ENCODE data around the gene DNAH8. TPM values are rescaled to one million over a fixed set of nuclear protein-coding genes. Genes with fewer than 3 reads are reported as not detected.

DNAH8 gene
- total RNA-seq, 4 donors from 2014 or later = under 0.01 TPM; not detected in 3

- Histone ChIP-seq H3K36me3 (no peaks in the 10 kb centered on the region), H3K4me1 (no peaks in the 10 kb centered on the region), H3K27me3 (peaks cover 0 to 31% (median 0%) of the 10 kb centered on the region in 4 donors), H3K9me3 (no peaks in the 10 kb centered on the region), H3K4me3 (no peak overlapping the region), H3K27ac (replicated peaks in 1 of 4) (no peak overlapping the region)
- WGBS = 79% methylated on average over 12 of the region's 13 CpGs
- no peak for DNase-seq (ENCODE audit: extremely low spot score)
- TF ChIP-seq, protein P1, sequence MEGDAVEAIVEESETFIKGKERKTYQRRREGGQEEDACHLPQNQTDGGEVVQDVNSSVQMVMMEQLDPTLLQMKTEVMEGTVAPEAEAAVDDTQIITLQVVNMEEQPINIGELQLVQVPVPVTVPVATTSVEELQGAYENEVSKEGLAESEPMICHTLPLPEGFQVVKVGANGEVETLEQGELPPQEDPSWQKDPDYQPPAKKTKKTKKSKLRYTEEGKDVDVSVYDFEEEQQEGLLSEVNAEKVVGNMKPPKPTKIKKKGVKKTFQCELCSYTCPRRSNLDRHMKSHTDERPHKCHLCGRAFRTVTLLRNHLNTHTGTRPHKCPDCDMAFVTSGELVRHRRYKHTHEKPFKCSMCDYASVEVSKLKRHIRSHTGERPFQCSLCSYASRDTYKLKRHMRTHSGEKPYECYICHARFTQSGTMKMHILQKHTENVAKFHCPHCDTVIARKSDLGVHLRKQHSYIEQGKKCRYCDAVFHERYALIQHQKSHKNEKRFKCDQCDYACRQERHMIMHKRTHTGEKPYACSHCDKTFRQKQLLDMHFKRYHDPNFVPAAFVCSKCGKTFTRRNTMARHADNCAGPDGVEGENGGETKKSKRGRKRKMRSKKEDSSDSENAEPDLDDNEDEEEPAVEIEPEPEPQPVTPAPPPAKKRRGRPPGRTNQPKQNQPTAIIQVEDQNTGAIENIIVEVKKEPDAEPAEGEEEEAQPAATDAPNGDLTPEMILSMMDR (IDR thresholded peaks at IDR 0.05) = peak in 2 of 3 experiments; percentile 20 to 44
- no peak for TF ChIP-seq POLR2A (IDR thresholded peaks at IDR 0.05; ENCODE audit: low read depth)
- intact Hi-C loops (cut with DNase I) = no loop called here
Observed at GRCh38 chr6:39029156-39030011, 314.3 kb downstream of the DNAH8 start.

DNA sequence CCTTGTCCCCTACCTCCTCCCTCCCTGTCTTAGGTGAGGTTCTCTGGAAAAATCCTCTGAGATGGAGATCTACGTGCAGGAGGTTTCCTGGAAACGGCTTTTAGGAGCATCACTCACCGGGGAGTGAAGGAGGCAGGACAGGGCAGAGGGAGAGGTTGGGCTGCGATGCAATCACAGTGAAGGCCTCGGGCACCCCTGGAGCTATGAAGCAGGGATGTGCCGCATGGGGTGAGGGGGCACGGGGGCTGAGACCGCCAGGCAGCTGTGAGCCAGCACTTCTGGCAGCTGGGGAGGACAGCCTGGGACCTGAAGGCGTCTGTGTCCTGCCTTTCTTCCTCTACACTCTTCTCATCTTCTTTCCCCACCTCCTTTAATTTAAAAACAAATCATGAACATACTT, 320.6 kb downstream of the DNAH8 start:
- intact Hi-C loops (cut with DNase I) = no loop called here
- TF ChIP-seq EP300 (IDR thresholded peaks at IDR 0.05) (no peak), POLR2AphosphoS5 (IDR thresholded peaks at IDR 0.05) (no peak), POLR2A (IDR thresholded peaks at IDR 0.05; ENCODE audit: low read depth) (no peak)
- TF ChIP-seq, protein P1 (IDR thresholded peaks at IDR 0.05) = no peak
- Histone ChIP-seq H3K27me3 (peaks cover 0 to 67% (median 3%) of the 10 kb centered on the region in 4 donors), H3K4me1 (no peaks in the 10 kb centered on the region), H3K4me3 (no peak overlapping the region), H3K9me3 (no peaks in the 10 kb centered on the region), H3K27ac (replicated peaks in 1 of 4) (no peak overlapping the region), H3K36me3 (no peaks in the 10 kb centered on the region)
- DNase-seq (ENCODE audit: extremely low spot score) = no peak
- WGBS = 45% methylated on average over 9 of the region's 9 CpGs

DNA sequence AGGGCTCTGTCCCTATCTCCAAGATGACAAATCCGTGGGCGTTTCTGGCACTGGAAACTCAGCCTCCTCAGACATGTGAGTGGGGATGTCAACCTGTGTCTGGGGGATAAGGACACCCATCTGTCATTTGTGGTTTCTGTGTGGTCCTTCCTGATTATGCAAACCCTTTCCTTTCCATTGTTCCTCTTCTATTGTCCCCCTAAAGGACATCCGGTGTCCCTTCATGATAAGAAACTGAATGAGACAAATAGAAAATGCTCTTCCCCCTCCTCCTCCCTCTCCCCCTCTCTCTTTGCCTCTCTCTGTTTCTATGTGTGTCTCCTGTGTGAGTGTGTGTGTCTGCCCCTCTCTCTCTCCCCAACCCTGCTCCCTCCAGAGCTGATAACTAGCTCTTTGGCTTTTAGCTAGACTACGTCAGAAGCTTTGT, 322.0 kb downstream of the DNAH8 start:
- Histone ChIP-seq H3K27me3 (peaks cover 0 to 81% (median 3%) of the 10 kb centered on the region in 4 donors), H3K27ac (replicated peaks in 1 of 4) (no peak overlapping the region), H3K4me3 (no peak overlapping the region), H3K4me1 (no peaks in the 10 kb centered on the region), H3K36me3 (no peaks in the 10 kb centered on the region), H3K9me3 (no peaks in the 10 kb centered on the region)
- TF ChIP-seq EP300 (IDR thresholded peaks at IDR 0.05) (no peak), POLR2A (IDR thresholded peaks at IDR 0.05; ENCODE audit: low read depth) (no peak), POLR2AphosphoS5 (IDR thresholded peaks at IDR 0.05) (no peak)
- TF ChIP-seq, protein P1 (IDR thresholded peaks at IDR 0.05) = no peak
- DNase-seq (ENCODE audit: extremely low spot score) = no peak
- WGBS = 47% methylated on average over 4 of the region's 4 CpGs
- intact Hi-C loops (cut with DNase I) = no loop called here

DNA sequence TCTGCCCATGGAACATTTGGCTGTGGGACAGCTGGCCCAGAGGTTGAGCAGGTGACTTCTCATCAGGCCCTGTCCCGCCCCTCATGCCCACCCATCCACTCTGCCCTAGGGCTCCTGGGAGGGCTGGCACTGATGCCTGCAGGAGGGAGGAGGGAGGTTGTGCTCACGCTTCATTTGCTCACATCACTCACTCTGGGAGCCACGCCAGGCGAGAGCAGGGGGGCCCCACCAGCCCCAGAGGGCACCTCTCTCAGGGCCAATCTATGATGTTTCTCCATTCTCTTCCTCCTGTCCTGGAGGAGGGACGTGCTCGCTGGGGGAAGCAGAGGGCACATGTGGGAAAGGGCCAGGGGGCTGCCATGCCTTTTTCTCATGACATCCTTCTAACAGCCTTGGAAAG, 322.6 kb downstream of the DNAH8 start:
- 71% methylated on average over 6 of the region's 6 CpGs for WGBS
- Histone ChIP-seq H3K27ac (replicated peaks in 1 of 4) (no peak overlapping the region), H3K9me3 (no peaks in the 10 kb centered on the region), H3K4me3 (no peak overlapping the region), H3K4me1 (no peaks in the 10 kb centered on the region), H3K36me3 (no peaks in the 10 kb centered on the region), H3K27me3 (peaks cover 0 to 87% (median 3%) of the 10 kb centered on the region in 4 donors)
- TF ChIP-seq POLR2A (IDR thresholded peaks at IDR 0.05; ENCODE audit: low read depth) (no peak), POLR2AphosphoS5 (IDR thresholded peaks at IDR 0.05) (no peak), EP300 (IDR thresholded peaks at IDR 0.05) (no peak)
- TF ChIP-seq, protein P1 (IDR thresholded peaks at IDR 0.05) = no peak
- DNase-seq (ENCODE audit: extremely low spot score) = no peak
- intact Hi-C loops (cut with DNase I) = no loop called here

Measured in esophagus muscularis mucosa (tissue), 4 donors.